Endodermal cell (in vitro differentiated cells): ENCODE measurements around the gene BRD4. TPM values are rescaled to one million over a fixed set of nuclear protein-coding genes. Genes with fewer than 3 reads are reported as not detected.
A peak's percentile ranks its signal among the peaks of the same experiment; 100 is the strongest.

Experiments
- DNase-seq: peaks from one replicate; pipeline ENCODE4 v3.0.0-alpha.2; 2017
- H3K27ac ChIP-seq: 2 replicates; pipeline ENCODE4 v1.5.1; 2013; ENCODE audit warnings: mild to moderate bottlenecking, low read depth, low read length, moderate library complexity
- H3K27me3 ChIP-seq: 2 replicates; pipeline ENCODE4 v1.6.1; 2013; ENCODE audit warnings: mild to moderate bottlenecking, low read length, moderate library complexity; ENCODE audit not compliant: insufficient read depth, control insufficient read depth, poor library complexity, severe bottlenecking
- H3K36me3 ChIP-seq: 2 replicates; pipeline ENCODE4 v1.7.0; 2013; ENCODE audit warnings: mild to moderate bottlenecking, low read length, moderate library complexity; ENCODE audit not compliant: control insufficient read depth, insufficient read depth
- H3K4me1 ChIP-seq: one replicate; pipeline ENCODE4 v1.7.0; 2013; ENCODE audit warnings: low read length; ENCODE audit not compliant: control insufficient read depth, insufficient read depth
- H3K4me3 ChIP-seq: 2 replicates; pipeline ENCODE4 v1.5.1; 2013; ENCODE audit warnings: mild to moderate bottlenecking, low read length, moderate library complexity
- H3K9ac ChIP-seq: 2 replicates; pipeline ENCODE4 v1.6.1; 2013; ENCODE audit warnings: mild to moderate bottlenecking, low read length, moderate library complexity; ENCODE audit not compliant: poor library complexity, severe bottlenecking; ENCODE audit errors: extremely low read depth
- H3K9me3 ChIP-seq: 2 replicates; pipeline ENCODE4 v1.6.1; 2013; ENCODE audit warnings: mild to moderate bottlenecking, low read length, moderate library complexity; ENCODE audit not compliant: control insufficient read depth
- H3K27ac Mint-ChIP-seq: 2 replicates; pipeline ENCODE4 v1.8.0; 2020; ENCODE audit warnings: mixed read lengths
- H3K27me3 Mint-ChIP-seq: 2 replicates; pipeline ENCODE4 v1.8.0; 2021; ENCODE audit warnings: mild to moderate bottlenecking, mixed read lengths; ENCODE audit not compliant: insufficient read depth
- H3K36me3 Mint-ChIP-seq: 2 replicates; pipeline ENCODE4 v1.8.0; 2020; ENCODE audit warnings: low read depth, mixed read lengths
- H3K4me1 Mint-ChIP-seq: 2 replicates; pipeline ENCODE4 v1.8.0; 2020; ENCODE audit warnings: mixed read lengths
- H3K4me3 Mint-ChIP-seq: 2 replicates; pipeline ENCODE4 v1.8.0; 2020; ENCODE audit warnings: mild to moderate bottlenecking, moderate library complexity, mixed read lengths
- H3K9me3 Mint-ChIP-seq: 2 replicates; pipeline ENCODE4 v1.8.0; 2020; ENCODE audit warnings: mild to moderate bottlenecking, mixed read lengths
- CTCF ChIP-seq: fragments of 200-600 bp; sonication (generic); conservative IDR thresholded peaks from 2 replicates; pipeline ENCODE4 v1.5.0; 2021; ENCODE audit warnings: antibody characterized with exemption, mild to moderate bottlenecking
- WGBS, 2 experiments: methylation state at CpG; one replicate each; pipeline versions ENCODE4 v1.1.5 to v1.1.7; 2013; ENCODE audit warnings: missing lambda C conversion rate in 2 of 2, mixed read lengths in 1 of 2; ENCODE audit not compliant: insufficient coverage in 1 of 2, insufficient read length in 1 of 2; 5-methylcytosine and 5-hydroxymethylcytosine counted together
- total RNA-seq, 2 donors: library from RNA; stranded (reverse); fragmentation: NEBNext Ultra II Directional in 1 of 2; extraction: Animal tissue kit (Norgen Biotek cat#: 25700) in 1 of 2; gene quantifications; 2 replicates in 1 of 2; 3 replicates in 1 of 2; pipeline ENCODE4 v1.2.1, GENCODE V29; 2021

Gene BRD4
- total RNA-seq, 2 donors from 2014 or later, result 149 to 156 TPM

GRCh38 chr19:15285896-15286591 lies 46.3 kb downstream of the BRD4 start:
- no peak overlapping the region for H3K27ac ChIP-seq
- Mint-ChIP-seq H3K27ac (peak overlapping the region; percentile 7), H3K9me3 (no peaks in the 10 kb centered on the region), H3K4me1 (peaks cover 75% of the 10 kb centered on the region), H3K27me3 (no peaks in the 10 kb centered on the region), H3K36me3 (no peaks in the 10 kb centered on the region), H3K4me3 (no peak overlapping the region)
- no peaks in the 10 kb centered on the region for H3K27me3 ChIP-seq
- no peaks in the 10 kb centered on the region for H3K36me3 ChIP-seq
- 88 to 93% methylated on average over 9 to 11 of the region's 11 CpGs for WGBS, 2 experiments
- peaks cover 27% of the 10 kb centered on the region for H3K4me1 ChIP-seq
- no peak overlapping the region for H3K9ac ChIP-seq
- H3K4me3 ChIP-seq, result no peak overlapping the region
- peak; percentile 25 for TF ChIP-seq CTCF
- no peaks in the 10 kb centered on the region for H3K9me3 ChIP-seq
- DNase-seq, result no peak

GRCh38 chr19:15284896-15285295 lies 47.4 kb downstream of the BRD4 start:
- WGBS, 2 experiments, result 94 to 100% methylated on average over 1 to 3 of the region's 3 CpGs
- Mint-ChIP-seq H3K4me1 (peaks cover 75% of the 10 kb centered on the region), H3K4me3 (no peak overlapping the region), H3K27ac (peak overlapping the region; percentile 62), H3K27me3 (no peaks in the 10 kb centered on the region), H3K9me3 (no peaks in the 10 kb centered on the region), H3K36me3 (no peaks in the 10 kb centered on the region)
- DNase-seq, result no peak
- Histone ChIP-seq H3K4me3 (no peak overlapping the region), H3K27me3 (no peaks in the 10 kb centered on the region), H3K9me3 (no peaks in the 10 kb centered on the region), H3K9ac (no peak overlapping the region), H3K4me1 (peaks cover 33% of the 10 kb centered on the region), H3K27ac (no peak overlapping the region), H3K36me3 (no peaks in the 10 kb centered on the region)
- no peak for TF ChIP-seq CTCF

- Histone ChIP-seq H3K9ac (no peak overlapping the region), H3K27me3 (no peaks in the 10 kb centered on the region), H3K4me1 (peaks cover 29% of the 10 kb centered on the region), H3K36me3 (no peaks in the 10 kb centered on the region), H3K9me3 (no peaks in the 10 kb centered on the region), H3K4me3 (no peak overlapping the region), H3K27ac (no peak overlapping the region)
- Mint-ChIP-seq H3K36me3 (no peaks in the 10 kb centered on the region), H3K4me1 (peaks cover 73% of the 10 kb centered on the region), H3K4me3 (no peak overlapping the region), H3K9me3 (no peaks in the 10 kb centered on the region), H3K27ac (no peak overlapping the region), H3K27me3 (no peaks in the 10 kb centered on the region)
- TF ChIP-seq CTCF, result no peak
- 82 to 91% methylated on average over 2 to 5 of the region's 5 CpGs for WGBS, 2 experiments
- DNase-seq, result no peak
Measured at GRCh38 chr19:15284091-15284490, 48.2 kb downstream of the BRD4 start.
